HG02678 (cell line): ENCODE measurements around the gene ALKBH5.

Experiments
- ATAC-seq: cut with Tn5 transposase; IDR thresholded peaks from one replicate; pipeline ENCODE4 v1.9.1; 2021; ENCODE audit warnings: mild to moderate bottlenecking, moderate library complexity; ENCODE audit not compliant: unreplicated experiment

The ALKBH5 gene

DNA sequence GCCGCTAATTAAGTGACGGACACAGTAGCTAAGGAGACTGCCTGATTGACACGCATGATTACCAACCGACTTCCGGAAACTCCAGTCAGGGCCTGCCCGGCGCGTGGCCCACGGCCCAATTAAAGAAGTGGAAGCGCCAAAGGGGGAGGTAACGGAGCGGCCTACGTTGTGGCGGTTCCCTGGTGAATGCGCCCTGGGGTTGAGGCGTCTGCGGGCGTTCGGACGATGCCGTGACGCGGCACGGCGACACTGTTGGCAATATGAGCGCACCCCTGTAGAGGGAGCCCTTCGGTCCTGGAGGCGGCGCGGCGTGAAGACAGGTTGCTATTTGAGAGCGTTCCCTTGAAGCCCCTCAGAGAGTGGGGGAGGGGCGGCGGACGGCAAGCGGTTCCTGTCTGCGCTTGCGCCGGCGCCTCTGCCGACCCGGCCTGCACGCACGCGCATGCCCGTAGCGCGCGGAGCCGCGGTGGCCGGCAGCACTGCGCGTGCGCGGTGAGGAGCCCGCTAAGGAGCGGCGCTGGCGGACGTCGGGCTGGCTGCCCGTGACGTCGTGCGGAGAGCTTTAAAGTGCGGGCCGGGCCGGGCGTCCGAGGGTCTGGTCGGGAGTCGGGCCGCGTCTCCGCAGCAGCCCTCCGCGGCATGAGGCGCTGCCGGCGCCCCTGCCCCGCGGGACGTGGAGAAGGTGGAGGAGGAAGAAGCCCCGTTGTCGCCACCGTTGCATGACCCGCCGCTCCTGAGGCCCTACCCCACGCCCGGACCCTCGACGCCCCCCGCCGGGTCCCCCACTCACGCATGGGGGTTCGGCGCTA is at the start of gene ALKBH5:
Gene ALKBH5, plus strand, starts transcription at position 495 of the 809 bp plus-strand sequence. CDS start 416 bp downstream, outside the sequence.
- ATAC-seq, result peak; percentile 74

DNA sequence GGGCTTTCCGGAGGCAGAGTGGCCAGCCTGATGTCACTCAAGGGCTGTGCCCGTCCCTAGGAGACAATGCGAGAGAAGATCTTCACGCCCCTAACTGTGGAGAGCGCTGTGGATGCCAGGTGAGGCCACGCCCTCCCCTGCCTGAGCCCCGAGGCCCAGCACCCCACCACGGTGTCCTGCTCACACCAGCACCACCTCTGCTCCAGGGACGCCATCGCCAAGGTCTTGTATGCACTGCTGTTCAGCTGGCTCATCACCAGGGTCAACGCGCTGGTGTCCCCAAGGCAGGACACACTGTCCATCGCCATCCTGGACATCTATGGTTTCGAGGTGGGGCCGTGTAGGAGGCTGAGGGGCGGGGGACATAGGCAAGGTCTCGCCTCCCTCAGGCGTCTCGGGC is 47.3 kb upstream of the ALKBH5 start:
- ATAC-seq, result no peak

DNA sequence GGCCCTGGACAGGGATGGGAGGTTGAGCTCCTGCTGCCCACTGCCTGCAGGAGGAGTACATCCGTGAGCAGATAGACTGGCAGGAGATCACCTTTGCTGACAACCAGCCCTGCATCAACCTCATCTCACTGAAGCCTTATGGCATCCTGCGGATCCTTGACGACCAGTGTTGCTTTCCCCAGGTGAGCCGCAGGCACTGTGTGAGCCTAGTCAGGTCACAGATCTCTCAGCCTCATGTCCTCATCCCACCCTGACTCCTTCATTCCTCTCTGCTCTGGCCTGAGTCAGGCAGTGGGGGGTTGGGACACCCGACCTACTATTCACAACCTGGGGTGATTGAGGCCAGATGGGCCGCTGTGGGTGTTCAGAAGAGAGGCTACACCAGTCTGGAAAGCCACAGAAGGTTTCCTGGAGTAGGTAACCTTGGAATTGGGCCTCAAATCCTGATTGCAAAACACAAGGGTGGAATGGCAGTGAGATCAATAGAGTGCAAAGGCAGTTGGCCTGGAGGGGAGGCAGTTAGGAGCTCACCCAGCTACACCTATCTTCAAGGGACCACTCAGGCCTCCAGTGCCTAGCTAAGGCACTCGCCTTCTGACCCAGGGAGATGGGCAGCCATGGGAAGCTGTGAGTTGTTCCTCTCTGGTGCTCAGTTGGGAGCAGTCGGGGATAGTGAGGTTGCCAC is 45.4 kb upstream of the ALKBH5 start:
- ATAC-seq, result no peak

DNA sequence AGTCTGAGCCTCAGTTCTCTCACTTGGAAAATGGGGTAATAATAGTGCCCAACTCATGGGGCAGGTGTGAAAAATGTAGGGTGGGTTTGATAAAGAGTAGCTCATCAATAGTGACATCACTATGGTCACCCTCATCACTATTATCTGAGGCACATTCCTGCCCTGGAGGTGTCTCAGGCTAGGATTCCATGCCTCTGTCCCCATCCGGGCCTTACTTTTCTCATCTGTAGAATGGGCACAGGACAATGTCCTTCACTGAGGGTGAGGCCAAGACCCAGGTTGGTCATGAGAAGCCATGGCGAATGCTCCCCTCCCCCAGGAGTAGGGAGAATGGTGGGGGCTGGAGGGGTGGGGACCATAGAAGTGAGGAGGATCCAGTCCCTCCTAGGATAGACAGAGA is 44.5 kb upstream of the ALKBH5 start:
- no peak for ATAC-seq

DNA sequence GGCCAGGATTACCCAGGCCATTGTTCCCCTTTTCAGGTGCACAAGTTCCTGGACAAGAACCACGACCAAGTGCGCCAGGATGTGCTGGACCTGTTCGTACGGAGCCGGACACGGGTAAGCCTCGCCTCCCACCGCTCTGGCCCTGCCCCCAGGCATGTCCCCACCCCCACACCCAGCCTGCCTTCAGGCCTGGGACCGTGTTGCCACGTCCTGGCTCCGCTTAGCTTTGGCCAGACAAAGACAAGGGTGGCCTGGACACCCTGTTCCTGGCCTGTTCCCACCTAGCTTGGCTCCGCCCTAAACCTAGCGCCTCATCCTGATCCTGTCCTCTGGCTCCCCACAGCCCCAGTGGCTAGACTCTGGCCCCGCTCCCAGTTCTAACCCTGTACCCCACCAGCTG is 44.1 kb upstream of the ALKBH5 start:
- no peak for ATAC-seq

DNA sequence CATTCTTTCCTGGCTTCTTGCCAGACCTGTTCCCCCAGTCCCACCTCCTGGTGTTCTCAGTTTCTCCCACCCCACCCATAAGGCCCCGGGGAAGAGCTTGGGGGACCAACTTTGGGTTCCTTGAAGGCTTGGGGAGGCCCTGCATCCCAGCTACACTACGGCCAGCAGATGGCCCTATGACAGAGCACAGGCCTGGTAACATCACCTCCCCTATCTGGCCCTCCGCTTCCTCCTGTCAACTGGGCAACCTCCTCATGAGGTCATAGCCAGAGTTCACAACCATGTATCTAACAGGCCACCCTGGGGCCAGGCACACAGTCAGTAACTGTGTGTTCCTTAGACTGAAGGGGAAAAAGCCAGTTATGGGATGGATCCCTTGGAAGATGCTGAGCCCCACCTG is 43.7 kb upstream of the ALKBH5 start:
- ATAC-seq, result no peak

DNA sequence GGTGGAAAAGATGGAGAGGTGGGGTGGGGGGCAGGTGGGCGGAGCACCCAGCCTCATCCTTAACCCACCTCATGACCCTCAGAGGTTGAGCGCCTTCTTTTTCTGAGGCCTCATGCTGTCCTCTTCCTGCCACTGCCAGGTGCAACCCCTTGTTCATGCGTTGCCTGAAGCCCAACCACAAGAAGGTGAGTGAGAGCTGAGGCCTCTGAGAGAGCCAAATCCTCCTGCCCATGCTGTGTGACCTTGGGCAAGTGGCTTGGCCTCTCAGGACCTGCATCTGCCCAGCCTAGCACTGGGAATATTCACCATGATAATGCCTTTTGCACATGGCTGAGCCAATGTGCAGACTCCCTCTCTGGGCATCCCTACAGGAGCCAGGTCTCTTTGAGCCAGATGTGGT is 43.0 kb upstream of the ALKBH5 start:
- no peak for ATAC-seq

DNA sequence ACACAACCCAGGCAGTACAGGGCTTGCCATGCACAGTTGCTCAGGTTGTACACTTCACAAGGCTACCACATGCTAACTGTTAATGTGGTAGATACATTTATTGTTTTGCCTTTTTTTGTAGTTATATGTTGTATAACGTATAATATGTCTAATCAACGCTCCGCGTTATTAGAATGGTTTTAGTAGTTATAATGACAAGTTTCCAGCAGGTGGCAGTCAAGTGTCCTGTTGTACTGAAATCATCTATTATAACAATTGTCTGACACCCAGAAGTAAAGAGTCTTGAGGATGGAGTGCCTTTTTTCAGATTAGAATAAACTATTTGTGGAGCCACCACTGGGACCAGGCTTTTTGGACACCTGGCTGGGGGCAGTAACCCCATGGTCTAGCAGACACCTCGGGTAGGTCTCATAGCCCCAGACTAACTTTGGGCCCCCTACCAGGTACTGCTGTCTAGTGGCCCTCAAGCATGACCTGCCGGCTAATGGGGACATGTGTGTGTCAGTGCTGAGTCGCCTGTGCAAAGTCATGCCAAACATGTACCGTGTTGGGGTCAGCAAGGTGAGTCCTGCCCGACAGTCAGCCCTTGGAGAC is 42.3 kb upstream of the ALKBH5 start:
- no peak for ATAC-seq

DNA sequence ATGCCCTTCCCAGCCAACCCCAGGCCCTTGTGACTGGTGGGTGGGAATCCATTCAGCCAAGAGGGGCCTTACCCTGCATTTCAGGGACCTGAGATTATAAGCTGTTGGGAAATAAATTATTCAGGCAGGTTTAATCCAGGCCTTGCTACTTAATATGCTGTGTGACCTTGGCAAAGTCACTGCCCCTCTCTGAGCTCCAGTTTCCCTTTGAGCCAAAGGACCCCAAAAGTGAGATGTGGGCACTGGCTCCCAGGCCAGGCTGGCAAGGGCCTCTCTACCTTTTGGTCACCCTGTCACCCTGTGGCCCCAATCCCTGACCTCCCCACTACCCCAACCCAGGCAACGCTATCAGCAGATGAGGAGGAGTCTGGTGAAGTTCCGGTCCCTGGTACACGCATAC is 41.2 kb upstream of the ALKBH5 start:
- no peak for ATAC-seq

DNA sequence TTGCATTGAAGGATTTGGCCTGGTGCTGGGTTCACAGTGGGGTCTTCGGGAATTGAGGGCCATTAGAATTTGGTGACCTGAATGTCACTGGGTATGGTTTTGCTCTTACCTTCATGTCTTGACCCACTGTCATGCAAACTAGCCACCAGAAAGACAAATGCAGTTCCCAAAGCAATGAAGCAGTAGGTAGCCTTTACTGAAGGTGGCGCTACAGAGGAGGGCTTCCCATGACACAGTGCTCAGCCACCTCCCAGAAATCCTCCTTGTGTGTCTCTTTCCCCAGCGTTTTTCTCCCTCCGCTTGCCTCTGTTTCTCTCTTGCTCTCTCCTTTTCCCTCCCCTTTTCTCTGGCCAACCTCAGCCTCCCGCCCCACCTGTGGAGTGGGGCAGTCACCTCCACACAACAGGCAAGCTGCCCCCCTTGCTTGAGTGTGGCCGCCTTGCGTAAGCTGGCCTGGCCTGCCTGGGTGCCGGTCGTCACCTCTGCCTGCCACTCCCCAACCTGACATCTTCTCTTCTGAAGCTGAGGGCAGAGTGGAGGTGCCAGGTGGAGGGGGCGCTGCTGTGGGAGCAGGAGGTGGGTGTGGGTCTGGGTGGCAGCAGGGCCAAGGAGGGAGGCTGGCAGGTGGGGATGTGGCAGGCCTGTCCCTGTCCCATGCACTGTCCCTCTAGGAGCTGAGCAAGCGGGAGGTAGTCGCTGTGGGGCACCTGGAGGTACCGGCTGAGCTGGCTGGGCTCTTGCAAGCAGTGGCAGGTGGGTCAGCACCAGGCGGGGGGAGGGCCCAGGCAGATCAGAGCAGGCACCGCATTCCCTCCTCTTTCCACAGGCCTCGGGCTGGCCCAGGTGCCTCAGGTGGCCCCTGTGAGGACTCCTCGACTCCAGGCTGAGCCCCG is 40.3 kb upstream of the ALKBH5 start:
- ATAC-seq, result no peak

DNA sequence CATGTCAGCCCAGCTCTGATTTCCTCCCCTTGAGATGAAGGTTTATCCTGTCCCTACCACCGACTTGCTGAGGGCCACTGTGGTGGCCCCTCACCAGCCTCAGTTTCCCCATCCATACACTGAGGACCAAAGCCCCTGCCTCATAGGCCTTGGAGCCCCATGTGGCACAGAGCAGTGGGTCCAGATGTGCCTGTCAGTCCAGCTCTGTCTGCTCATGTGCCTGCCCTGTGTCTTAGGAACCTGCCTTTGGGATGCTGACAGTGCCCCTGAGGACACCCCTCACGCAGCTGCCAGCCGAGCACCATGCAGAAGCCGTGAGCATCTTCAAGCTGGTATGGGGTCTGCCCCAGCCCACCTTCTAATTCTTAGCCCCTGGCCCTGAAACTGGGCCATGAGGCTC is 39.4 kb upstream of the ALKBH5 start:
- ATAC-seq, result no peak

DNA sequence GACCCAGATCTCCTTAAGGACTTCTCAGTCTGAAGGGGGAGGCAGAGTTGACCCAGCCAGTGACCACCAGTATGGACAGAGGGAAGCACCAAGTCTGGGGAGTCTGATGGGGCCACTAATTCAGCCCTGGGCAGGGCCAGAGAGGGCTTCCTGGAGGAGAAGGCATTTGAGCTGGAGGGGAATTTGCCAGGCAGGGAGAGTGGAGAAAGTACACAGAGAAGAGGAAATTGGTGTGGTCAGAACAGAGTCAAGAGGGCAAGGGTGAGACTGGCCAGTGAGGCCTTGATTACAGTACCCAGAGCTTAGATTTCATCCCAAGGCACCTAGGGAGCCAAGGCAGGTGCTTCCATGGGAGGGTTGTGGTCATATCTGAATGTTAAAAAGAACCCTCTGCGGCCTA is 38.8 kb upstream of the ALKBH5 start:
- no peak for ATAC-seq

DNA sequence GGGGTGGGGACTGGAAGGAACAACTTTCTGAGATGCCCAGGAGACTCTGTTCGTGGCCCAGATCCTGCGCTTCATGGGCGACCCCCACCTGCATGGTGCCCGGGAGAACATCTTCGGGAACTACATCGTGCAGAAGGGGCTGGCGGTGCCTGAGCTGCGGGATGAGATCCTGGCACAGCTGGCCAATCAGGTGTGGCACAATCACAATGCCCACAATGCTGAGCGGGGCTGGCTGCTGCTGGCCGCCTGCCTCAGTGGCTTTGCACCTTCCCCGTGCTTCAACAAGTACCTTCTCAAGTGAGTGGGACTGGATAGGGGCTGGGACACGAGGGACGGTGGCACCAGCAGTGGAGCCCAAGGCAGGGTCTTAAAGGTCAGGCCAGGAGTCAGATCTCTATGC is 37.8 kb upstream of the ALKBH5 start:
- ATAC-seq, result no peak

DNA sequence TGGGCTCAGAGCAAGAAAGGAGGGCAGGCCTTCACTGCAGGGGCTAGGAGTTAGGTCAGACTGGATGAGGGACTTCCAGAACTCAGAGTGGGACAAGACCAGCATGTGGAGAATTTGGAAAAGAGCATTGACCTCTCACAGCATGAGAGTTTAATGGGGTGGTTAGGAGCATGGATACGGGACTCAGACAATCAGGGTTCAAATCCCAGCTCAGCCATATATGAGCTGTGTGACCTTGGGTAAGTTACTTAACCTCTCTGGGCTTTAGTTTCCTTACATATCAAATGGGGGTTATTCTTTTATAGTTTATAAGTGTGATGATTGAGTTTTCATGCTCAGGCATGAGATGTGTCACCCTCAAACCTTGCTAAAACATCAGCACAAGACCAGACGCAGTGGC is 37.4 kb upstream of the ALKBH5 start:
- no peak for ATAC-seq

DNA sequence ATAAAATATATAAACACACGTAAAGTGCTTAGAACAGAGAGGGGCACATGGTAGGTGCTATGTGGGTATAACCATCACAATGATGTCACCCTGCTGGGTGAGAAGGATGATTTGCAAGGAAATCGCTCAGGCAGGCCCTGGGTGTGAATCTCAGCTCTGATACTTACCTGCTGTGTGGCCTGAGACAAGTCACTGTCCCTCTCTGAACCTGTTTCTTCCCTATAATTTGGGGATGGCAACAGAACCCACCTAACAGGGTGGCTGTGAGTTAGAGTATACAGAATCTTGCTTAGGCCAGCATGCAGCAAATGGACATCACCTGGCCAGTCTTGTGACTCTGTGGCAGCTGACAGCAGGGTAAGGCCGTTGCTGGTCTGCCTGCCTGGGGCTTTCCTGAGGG is 36.6 kb upstream of the ALKBH5 start:
- no peak for ATAC-seq

DNA sequence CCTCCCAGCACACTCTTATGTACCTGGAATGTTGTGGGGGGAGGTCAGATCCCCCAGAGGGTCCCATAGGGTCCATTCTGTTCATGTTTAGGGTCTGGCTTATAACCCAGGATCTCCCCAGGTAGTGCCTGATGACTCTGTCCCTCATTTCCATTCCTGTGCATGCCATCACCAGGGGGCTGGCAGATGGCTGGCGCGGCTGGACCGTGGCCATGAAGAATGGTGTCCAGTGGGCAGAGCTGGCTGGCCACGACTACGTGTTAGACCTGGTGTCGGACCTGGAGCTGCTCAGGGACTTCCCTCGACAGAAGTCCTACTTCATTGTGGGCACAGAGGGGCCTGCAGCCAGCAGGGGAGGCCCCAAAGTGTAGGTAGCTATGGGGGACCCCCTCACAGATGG is 35.0 kb upstream of the ALKBH5 start:
- ATAC-seq, result no peak

DNA sequence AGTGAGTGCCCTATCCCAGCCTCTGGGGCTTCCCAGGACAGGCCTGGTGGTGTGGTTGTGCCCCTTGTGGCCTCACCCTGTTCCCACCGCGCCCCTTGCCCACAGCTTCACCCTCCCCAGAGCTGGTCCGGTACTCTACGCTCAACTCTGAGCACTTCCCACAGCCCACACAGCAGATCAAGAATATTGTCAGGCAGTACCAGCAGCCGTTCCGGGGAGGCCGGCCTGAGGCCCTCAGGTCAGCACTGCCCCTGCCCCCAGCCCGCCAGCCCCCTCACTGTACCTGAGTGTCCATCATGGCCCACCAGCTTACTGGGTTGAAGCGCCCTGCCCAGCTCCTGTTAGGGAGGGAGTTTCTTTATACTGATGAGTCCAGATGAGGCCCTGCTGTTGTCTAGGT is 32.3 kb upstream of the ALKBH5 start:
- no peak for ATAC-seq

DNA sequence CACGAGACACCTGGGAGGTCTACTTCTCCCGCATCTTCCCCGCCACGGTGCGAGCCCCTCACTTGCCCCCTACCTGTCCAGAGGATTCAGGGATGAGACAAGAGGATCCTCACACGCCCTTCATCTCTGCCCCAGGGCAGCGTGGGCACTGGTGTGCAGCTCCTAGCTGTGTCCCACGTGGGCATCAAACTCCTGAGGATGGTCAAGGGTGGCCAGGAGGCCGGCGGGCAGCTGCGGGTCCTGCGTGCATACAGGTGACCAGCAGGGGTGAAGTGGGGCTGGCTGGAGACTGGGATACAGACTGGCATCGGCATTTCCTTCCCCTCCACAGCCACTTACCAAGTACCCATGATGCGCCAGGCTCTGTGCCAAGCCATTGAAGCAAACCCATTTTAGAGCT is 28.4 kb upstream of the ALKBH5 start:
- ATAC-seq, result no peak

DNA sequence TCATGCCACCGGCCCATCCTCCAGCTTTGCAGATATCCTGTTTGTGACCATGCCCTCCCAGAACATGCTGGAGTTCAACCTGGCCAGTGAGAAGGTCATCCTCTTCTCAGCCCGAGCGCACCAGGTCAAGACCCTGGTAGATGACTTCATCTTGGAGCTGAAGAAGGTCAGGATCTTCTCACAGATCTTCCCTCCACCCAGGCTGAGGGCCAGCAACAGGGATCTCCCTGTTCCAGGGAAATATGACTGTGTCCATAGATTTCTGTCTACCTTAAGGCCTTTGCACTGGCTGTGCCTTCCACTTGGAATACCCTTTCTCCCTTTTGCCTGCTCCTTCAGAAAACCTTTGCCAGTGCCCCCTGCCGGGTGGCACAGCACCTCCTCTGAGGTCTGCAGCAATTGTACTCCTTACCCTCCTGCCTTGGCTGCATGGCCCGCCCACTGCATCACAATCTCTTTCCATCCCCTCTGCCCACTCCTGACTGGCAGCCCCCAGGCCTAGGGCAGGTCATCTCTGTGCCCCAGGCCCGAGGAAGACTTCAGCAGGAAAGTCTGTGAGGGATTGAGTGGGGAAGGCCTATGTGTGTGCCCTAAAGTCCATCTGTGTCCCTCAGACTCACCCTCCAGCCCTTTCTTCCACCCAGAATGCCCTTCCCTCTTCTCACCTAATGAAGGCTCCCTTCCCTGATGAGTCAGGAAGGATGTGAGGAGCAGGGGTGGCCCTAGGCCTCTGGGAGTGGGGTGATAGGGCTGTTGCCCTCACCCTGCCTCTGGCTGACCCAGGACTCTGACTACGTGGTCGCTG is 27.3 kb upstream of the ALKBH5 start:
- ATAC-seq, result no peak

DNA sequence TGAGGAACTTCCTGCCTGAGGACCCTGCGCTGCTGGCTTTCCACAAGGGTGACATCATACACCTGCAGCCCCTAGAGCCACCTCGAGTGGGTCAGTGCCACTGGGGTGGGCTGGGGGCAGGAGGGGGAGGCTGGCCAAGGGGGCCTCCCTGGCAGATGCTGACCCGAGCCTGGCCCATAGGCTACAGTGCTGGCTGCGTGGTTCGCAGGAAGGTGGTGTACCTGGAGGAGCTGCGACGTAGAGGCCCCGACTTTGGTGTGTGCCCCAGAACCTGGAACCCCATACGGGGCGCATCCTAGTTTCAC is 26.7 kb upstream of the ALKBH5 start:
- ATAC-seq, result no peak
